Chondrocyte (in vitro differentiated cells): ENCODE measurements around the gene SEC14L6. TPM values are rescaled to one million over a fixed set of nuclear protein-coding genes. Genes with fewer than 3 reads are reported as not detected.
"Not testable (repeated sequence)": the region's sequence is repeated elsewhere in the genome, so short reads cannot be mapped to it uniquely, and the experiment has no call there.

Source experiments
- DNase-seq: peaks from one replicate; pipeline ENCODE4 v3.0.0; 2021; ENCODE audit warnings: mixed read lengths, low spot score
- H3K27ac Mint-ChIP-seq: one replicate; pipeline ENCODE4 v1.8.0; 2021; ENCODE audit warnings: mild to moderate bottlenecking, moderate library complexity, mixed read lengths; ENCODE audit not compliant: unreplicated experiment
- H3K27me3 Mint-ChIP-seq: 2 replicates; pipeline ENCODE4 v1.8.0; 2021; ENCODE audit warnings: low read depth, mixed read lengths
- H3K36me3 Mint-ChIP-seq: 2 replicates; pipeline ENCODE4 v1.8.0; 2021; ENCODE audit warnings: low read depth, mixed read lengths
- H3K4me1 Mint-ChIP-seq: 2 replicates; pipeline ENCODE4 v1.8.0; 2021; ENCODE audit warnings: low read depth, mild to moderate bottlenecking, mixed read lengths
- H3K4me3 Mint-ChIP-seq: one replicate; pipeline ENCODE4 v1.8.0; 2021; ENCODE audit warnings: mild to moderate bottlenecking, moderate library complexity, mixed read lengths; ENCODE audit not compliant: unreplicated experiment
- H3K9me3 Mint-ChIP-seq: 2 replicates; pipeline ENCODE4 v1.8.0; 2021; ENCODE audit warnings: low read depth, mixed read lengths
- total RNA-seq: library from RNA; stranded (reverse); gene quantifications from 3 replicates; pipeline ENCODE4 v1.2.1, GENCODE V29; 2021
- TF ChIP-seq, protein P1 (sequence below): fragments of 200-600 bp; sonication (generic); IDR thresholded peaks from 2 replicates; pipeline ENCODE4 v1.5.0; 2021; ENCODE audit warnings: antibody characterized with exemption, mild to moderate bottlenecking, moderate library complexity

Gene SEC14L6
- total RNA-seq, 1 donor from 2014 or later, result 1.2 TPM

DNA sequence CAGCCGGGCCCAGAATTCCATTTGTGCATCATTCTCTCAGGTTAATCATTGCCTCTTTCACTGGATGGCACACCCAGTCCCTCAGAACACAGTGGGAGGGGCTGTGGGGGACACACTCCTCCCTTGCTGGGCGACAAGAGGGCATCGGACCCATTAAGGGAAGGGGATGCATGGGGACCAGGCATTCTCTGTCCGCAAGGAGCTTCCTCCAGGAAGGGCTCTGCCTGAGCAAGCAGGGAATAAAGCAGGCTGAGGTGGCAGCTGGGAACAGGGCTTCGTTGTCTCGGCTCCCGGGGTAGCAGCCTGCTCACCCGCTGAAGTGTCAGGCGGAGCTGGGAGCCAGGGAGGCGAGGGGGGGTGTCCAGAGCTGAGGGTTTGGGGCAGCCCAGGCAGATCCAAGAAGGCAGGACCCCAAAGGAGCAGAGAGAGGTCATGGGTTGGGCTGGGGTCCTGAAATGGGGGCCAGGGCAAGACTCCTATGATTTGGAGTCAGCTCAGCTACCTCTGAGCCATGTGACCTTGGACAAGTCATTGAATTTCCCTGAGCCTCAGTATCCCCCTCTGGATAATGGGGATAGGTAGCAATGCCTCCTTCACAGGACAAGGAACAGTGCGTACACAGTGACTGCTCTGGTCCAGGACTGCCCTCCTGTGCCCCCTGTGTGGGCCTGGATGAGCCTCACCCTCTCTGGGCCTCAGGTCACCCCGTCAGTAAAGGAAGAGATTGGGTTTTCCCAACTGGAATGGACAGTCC, 26.5 kb upstream of the SEC14L6 start:
- TF ChIP-seq, protein P1, sequence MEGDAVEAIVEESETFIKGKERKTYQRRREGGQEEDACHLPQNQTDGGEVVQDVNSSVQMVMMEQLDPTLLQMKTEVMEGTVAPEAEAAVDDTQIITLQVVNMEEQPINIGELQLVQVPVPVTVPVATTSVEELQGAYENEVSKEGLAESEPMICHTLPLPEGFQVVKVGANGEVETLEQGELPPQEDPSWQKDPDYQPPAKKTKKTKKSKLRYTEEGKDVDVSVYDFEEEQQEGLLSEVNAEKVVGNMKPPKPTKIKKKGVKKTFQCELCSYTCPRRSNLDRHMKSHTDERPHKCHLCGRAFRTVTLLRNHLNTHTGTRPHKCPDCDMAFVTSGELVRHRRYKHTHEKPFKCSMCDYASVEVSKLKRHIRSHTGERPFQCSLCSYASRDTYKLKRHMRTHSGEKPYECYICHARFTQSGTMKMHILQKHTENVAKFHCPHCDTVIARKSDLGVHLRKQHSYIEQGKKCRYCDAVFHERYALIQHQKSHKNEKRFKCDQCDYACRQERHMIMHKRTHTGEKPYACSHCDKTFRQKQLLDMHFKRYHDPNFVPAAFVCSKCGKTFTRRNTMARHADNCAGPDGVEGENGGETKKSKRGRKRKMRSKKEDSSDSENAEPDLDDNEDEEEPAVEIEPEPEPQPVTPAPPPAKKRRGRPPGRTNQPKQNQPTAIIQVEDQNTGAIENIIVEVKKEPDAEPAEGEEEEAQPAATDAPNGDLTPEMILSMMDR, result no peak
- H3K4me3 Mint-ChIP-seq, result no peak overlapping the region
- H3K36me3 Mint-ChIP-seq, result peaks cover 17% of the 10 kb centered on the region
- H3K27me3 Mint-ChIP-seq, result peaks cover 4% of the 10 kb centered on the region
- no peak for DNase-seq
- no peak overlapping the region for H3K27ac Mint-ChIP-seq
- no peaks in the 10 kb centered on the region for H3K9me3 Mint-ChIP-seq
- H3K4me1 Mint-ChIP-seq, result peaks cover 18% of the 10 kb centered on the region

DNA sequence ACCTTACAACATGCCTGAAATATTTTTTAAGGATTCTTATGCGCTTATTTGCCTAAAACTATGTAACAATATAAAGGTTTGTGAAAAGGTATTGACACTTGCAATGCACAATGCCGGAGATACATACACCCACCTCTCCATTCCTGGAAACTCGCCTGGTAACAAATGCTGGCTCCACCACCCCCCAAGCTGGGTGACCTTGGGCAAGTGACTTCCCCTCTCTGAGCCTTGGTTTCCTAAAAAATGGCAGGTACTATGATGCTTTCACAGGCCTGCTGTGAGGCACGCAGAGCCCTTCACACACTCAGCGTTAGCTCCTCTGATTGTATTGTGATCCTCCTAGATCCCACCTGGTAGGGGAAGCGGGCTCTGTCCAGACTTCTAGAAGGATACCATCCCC, 25.7 kb upstream of the SEC14L6 start:
- H3K4me1 Mint-ChIP-seq, result peaks cover 18% of the 10 kb centered on the region
- H3K27ac Mint-ChIP-seq, result no peak overlapping the region
- no peak for DNase-seq
- H3K9me3 Mint-ChIP-seq, result no peaks in the 10 kb centered on the region
- TF ChIP-seq, protein P1, result no peak
- no peak overlapping the region for H3K4me3 Mint-ChIP-seq
- peaks cover 12% of the 10 kb centered on the region for H3K36me3 Mint-ChIP-seq
- peaks cover 7% of the 10 kb centered on the region for H3K27me3 Mint-ChIP-seq

DNA sequence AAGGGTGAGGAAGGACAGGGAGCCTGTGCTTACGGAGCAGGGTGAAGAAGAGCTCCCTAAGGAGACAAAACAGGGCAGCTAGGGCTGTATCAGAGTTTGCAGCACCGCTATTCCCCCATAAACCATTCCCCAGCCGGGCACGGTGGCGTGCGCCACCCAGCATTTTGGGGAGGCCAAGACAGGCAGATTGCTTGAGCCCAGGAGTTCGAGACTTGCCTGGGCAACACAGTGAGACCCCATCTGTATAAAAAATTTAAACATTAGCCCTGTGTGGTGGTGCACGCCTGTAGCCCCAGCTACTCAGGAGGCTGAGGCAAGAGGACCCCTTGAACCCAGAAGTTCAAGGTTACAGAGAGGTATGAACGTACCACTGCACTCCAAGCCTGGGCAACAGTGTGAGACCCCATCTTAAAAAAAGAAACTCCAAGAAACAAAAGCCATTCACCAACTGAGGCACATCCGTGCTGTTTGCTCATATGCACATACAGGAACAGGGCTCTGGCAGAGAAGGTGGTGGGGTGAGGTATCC, 23.2 kb upstream of the SEC14L6 start:
- Mint-ChIP-seq H3K36me3 (no peaks in the 10 kb centered on the region), H3K27ac (no peak overlapping the region), H3K27me3 (peaks cover 15% of the 10 kb centered on the region), H3K4me3 (no peak overlapping the region), H3K9me3 (no peaks in the 10 kb centered on the region), H3K4me1 (peaks cover 9% of the 10 kb centered on the region)
- TF ChIP-seq, protein P1, result no peak
- no peak for DNase-seq

DNA sequence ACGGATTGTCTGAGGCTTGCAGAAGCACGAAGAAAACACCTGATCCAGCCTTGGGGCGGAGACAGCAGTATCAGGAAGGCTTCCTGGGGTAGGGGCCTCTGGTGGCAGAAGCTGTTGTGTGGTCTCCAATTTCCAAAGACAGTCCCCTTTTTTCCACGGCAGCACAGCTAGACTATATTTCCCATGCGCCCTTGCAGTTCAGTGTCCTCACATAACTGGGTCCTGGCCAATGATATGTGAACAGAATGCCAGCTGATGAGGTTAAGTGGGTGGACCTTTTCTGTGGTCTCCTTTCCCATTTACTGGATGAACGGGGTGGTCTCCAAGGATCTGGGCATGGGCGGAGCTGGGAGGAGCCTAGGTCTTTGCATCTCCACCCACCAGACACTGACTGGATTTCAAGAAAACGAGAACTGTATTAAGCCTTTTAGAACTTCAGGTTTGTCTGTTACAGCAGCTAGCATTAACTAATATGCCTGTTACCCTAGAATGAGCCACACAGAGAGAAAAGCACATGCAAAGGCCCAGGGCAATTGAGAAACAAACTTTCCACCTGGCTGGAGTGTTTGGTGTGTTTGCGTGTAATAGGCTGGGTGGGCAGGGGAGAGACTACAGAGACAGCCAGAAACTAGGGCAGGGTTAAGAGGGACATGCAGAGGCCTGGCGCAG, 21.7 kb upstream of the SEC14L6 start:
- H3K9me3 Mint-ChIP-seq, result no peaks in the 10 kb centered on the region
- H3K27me3 Mint-ChIP-seq, result peaks cover 16% of the 10 kb centered on the region
- no peak for DNase-seq
- H3K36me3 Mint-ChIP-seq, result no peaks in the 10 kb centered on the region
- H3K4me1 Mint-ChIP-seq, result peaks cover under 1% of the 10 kb centered on the region
- no peak overlapping the region for H3K4me3 Mint-ChIP-seq
- H3K27ac Mint-ChIP-seq, result no peak overlapping the region
- TF ChIP-seq, protein P1, result no peak

DNA sequence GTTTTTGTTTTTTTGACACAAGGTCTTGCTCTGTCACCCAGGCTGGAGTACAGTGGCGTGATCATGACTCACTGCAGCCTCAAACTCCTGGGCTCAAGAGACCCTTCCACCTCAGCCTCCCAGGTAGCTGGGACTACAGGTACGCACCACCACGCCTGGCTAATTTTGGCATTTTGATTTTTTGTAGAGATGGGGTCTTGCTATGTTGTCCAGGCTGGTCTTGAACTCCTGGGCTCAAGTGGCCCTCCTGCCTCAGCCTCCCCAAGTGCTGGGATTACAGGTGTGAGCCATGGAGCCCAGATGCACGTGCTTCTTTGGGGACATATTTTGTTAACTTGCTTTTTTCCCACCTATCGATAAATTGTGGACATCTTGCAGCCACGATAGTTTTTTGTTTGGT, 20.7 kb upstream of the SEC14L6 start:
- not testable (repeated sequence) for H3K4me1 Mint-ChIP-seq, H3K9me3 Mint-ChIP-seq, DNase-seq, H3K36me3 Mint-ChIP-seq, H3K4me3 Mint-ChIP-seq, H3K27ac Mint-ChIP-seq
- H3K27me3 Mint-ChIP-seq, result peaks cover 16% of the 10 kb centered on the region
